DMS79 (cell line): ENCODE data around the gene TSEN15.
"Not testable (repeated sequence)": the region's sequence is repeated elsewhere in the genome, so short reads cannot be mapped to it uniquely, and the experiment has no call there.

Experiments used
- DNase-seq: peaks from one replicate; lab custom pipeline; 2025; lab: John Stamatoyannopoulos, UW

The TSEN15 gene

DNA sequence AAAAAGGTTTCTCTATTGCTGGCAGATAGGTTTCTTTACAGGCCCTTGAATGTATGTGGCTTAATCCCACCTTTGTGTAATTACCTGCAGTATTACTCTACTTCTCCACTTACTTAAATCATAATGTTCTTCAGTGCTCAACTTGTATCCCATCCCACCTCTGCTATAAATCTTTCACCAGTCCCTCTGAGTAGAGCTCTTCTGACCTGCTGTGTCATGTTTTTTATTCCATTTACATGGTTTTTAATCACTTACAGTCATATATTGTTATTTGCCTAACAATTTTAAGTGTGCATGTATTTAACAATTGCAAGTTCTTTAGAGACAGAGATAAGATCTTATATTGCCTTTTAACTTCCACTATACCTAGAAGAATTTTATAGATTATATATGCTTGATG, 2.4 kb downstream of the TSEN15 start:
- no peak for DNase-seq

DNA sequence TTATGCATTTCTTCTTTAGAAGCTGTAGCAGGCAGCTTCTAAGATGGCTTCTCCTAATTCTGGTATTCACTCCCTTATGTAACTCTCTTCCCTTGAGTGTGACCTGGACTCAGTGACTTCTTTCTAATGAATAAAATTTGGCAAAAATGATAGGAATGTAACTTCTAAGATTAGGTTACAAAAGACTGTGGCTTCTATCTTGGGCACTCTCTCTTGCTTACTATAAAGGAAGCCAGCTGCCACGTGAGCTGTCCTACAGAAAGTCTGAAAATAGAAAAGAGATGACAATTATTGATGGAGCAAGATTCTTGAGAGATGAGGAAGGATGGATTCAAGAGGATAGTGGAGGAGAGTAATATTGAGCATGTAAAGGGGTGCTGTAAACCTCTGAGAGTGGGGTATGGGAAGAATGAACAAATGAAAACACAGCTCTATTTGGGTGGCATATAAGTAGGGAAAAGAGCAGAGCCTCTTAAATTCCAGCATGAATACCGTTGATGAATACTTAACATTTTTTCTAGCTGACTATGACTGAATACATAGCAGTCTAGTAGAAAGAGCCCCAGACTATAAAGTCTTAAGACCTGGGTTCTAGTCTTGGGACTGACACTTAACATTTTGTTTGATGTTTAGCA, 5.5 kb downstream of the TSEN15 start:
- no peak for DNase-seq

DNA sequence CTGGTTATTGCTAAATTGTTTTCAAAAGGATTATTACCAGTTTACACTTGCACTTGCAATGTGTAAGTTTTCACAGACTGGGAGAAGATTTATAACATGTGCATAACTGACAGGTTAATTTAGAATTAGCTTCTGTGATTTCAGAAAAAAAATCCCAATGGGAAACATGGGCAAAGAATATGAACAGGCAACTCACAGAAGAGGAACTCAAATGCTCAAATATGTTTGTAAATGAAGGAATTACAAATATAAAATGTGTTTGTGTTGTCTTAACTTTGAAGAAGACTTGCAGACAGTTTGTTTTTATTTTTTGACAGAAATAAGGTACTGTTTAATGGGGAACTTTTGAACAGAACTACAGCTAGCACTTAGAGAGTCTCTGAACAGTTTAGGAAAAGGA, 8.4 kb downstream of the TSEN15 start:
- DNase-seq: no peak

DNA sequence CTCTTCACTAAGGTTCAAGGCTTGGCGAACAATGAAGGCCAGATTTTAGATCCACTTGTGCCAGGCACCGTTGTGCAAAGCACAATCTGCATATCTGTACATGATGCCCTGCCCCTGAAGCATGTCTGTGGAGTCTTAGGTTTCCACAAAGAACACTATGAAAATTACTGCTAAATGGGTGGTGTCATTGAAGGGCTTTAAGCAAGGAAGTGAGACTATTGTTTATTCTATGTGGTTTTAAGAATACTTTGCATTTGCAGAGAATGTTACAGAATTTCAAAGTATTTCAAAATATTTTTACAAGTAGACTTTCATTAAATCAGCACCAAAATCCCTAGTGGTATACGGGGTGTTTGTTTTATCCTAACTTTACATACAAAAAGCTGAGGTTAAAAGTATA, 8.8 kb downstream of the TSEN15 start:
- no peak for DNase-seq

DNA sequence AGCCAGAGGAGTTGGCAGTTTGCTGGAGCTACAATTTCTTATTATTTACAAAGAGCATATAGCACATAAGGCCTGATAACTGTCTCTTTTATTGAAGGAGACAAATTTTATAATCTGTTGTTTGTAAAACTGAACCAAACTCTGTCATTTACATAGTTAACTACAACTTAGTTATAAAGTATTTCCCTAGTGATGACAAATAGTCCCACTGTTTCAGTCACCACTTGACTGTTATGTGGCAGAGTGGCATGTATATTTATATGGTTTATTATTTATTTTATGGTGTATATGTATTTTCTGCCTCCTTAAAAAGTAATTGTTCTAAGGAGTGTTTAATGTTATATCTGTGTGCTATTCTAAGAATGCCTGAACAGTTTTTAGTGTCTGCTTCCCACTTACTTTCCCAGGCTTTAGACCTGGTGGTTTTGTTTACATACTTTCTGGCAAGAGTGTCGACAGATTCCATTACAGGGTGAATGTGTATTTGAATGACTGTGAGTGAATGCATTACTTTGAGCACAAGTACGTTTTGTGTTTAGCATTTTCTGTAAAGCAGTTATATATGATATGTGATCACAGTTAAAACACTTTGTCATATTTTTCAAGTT, 10.0 kb downstream of the TSEN15 start:
- DNase-seq: no peak

DNA sequence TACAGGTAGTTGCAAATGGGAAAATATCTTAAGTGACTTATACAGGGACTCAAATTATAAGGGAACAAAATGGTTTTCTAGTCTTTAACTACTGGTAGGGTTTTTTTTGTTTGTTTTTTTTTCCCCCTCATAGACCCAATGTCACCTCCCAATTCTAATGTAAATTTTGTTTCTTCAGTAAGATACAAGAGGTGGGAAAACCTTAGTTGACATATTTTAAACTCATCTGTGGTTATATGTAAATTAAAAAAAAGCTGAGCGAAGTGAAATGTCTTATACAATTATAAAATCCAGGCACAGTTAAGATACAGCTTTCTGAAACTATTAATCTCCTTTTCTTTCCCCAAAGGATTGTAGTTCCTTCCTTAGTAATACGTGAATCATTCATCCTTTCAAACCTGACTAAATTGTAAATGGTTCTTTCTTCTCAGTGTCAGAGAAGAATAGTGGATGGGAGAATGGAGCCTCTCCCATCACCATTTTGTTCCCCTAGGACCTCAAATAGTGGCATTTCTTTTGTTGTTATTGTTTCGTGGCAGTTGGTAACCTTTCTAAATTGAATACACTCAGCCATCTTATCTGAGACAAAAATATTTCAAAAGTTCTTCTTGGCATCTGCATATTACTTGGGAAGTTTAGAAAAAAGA, 11.2 kb downstream of the TSEN15 start:
- DNase-seq: no peak

DNA sequence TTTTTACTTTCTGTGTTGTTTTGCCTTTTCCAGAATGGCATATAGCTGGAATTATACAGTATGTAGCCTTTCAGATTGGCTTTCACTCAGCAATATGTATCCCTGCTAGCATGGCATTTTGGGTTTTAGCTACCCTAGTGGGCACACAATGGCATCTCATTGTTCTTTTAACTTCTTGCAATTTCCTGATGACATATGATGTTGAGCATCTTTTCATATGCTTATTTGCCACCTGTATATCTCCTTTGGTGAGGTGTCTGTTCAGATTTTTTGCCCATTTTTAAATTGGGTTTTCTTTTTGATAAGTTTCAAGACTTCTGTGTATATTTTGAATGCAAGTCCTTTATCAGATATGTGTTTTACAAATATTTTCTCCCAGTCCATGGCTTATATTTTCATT, 14.0 kb downstream of the TSEN15 start:
- no peak for DNase-seq

DNA sequence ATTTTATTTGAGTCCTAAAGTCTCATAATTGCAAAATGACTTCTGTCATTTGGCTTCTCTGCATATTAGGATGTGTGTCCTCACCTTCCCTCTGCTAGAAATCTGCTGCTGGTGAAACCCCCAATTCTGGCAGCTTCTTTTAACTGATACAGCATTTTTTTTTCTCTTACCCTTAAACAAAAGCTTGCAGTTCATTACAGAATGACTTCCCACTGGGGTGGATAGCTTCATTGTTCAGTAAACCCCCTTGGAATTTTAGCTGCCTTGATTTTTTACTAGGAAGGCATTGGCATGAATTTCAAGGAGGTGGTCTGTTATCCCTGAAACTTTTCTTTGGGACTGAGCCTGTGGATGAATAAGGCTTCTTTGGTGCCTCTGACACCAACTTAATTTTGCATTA, 16.8 kb downstream of the TSEN15 start:
- no peak for DNase-seq

DNA sequence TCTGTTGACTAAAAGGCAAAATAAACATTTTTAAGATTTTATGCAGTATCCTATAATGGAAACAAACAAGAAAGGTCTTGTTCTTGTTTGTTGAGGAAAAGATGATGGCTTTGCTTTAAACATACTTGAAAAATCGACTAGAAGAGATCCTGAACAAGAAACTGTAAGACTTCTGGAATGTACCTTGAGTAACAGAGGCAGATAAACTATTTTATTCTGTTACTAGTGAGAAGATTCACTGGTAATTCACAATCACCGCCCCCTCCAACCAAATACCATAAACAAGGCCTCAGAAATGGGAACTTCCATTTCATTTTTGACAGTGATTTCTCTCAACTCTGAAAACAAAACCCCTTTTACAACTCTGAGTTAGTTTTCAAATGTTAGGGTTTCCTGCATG, 18.1 kb downstream of the TSEN15 start:
- DNase-seq: no peak

DNA sequence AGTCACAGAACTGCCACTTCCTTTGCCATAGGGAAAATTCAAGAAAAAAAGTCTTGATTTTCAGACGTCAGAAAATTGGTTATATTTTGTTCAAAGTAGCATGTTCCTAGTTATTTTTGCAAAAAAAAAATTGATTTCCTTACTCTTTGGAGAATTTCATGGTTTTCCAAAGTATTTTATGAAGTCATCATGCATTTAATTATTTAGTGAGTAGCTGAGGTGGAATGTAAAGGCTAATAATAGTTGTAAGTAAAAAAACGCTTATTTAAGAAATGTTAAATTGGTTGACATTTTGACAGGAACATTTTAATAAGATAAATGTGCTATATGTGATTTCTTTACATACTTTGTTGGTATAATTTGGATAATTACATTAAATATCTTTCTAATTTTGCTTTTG, 20.8 kb downstream of the TSEN15 start:
- no peak for DNase-seq

DNA sequence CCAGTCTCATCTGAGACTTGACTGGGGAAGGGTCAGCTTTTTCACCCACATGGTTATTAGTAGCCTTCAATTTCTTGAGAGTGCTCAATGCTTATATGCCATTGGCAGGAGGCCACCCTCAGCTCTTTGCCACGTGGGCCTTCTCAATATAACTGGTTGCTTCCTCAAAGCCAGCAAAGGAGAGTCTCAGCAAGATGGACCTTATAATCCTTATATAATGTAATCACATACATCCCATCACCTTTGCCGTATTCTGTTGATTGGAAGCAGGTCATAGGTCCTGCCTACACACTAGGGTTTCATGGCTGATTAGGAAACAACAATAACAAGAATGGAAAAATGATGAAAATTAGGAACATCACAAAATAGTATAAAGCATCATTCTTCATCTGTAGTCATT, 22.9 kb downstream of the TSEN15 start:
- DNase-seq: no peak

DNA sequence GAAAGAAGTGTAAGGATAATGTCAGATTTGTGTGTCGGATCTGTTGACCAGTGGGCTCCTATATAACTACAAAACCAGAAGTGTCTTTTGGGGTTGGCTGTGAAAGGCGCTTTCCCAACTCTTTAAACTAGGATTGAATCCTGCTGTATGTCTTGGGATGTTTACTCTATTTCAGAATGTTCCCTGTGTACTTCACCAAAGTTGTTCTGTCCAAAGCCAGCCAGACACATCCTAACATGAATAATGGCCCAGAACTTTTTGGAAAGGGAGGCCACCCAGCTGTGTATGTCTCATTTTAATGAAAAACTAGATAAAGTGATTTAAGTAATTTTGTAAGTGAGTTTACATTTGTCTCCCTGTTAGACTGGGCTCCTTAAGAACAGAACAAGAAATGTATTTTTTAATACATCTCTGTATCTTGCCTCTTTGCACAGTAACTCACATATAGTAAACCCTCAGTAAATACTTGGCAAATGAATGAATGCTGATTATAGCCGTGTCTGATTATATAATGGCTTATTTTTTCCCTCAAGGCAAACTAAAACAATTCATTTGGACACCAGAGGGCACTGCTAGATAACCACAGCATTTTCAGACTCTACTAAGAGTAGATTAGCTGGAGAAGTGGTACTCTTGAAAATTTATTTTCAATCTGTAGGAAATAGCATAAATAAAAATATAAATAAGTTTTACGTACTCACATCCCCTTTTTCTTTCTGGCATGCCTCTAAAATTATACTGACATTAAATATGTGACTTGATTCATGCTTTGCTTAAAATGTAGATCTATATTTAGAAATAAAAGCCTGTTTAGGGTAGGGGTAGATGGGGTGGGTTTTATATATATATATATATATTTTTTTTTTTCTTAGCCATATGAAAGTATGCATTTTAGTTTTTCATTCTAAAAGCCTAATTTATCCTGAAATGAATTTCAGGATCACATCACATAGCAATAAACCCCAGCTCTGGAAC, 23.8 kb downstream of the TSEN15 start:
- no peak for DNase-seq

DNA sequence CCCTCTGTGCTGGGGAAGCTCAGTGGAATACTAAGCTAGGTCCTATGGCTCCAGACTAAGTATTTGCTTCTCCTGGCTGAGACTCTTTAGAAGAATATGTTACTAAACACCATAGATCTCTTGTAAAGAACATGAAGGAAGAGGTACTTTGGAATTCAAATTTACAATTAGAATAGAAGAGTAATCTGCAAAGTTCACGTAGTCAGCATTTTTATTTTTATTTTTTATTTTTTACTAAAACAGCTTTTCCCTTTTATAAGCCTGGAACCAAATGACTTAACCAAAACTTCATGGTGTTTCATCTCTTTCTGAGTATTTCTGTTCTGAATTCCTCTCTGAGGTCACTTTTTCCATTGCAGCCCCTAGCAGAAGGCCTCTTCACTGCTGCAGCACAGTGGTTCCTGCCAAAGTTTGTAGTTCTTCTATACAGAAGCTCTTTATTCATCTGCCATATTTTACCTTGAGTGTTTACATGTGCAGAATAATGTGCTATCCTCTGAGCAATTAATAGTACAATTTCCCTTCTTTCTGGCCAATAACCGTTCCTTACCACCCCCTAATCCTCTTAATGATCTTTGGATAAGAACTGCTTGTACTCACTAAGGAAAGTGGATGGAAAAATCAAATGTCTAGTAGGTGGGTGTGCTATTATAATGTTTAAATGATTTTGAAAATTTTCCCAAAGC, 27.2 kb downstream of the TSEN15 start:
- no peak for DNase-seq

DNA sequence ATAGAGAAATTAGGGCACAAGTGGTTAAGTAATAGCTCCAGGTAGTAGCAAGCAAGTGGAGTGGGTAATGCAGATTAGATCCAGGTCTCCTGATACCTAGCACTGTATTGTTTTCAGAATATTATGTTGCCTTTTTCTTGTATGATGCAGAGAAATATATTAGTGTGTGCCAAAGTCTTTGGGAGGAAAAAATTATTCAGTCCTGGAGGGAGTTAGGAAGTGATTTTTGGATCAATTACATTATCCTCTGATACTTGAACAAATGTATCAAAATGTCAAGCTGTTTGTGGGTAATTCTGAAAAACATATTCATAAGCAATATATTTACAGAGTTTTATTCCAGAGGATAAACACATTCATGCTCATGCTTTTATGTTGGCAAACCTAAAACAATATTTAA, 28.8 kb downstream of the TSEN15 start:
- DNase-seq: no peak

DNA sequence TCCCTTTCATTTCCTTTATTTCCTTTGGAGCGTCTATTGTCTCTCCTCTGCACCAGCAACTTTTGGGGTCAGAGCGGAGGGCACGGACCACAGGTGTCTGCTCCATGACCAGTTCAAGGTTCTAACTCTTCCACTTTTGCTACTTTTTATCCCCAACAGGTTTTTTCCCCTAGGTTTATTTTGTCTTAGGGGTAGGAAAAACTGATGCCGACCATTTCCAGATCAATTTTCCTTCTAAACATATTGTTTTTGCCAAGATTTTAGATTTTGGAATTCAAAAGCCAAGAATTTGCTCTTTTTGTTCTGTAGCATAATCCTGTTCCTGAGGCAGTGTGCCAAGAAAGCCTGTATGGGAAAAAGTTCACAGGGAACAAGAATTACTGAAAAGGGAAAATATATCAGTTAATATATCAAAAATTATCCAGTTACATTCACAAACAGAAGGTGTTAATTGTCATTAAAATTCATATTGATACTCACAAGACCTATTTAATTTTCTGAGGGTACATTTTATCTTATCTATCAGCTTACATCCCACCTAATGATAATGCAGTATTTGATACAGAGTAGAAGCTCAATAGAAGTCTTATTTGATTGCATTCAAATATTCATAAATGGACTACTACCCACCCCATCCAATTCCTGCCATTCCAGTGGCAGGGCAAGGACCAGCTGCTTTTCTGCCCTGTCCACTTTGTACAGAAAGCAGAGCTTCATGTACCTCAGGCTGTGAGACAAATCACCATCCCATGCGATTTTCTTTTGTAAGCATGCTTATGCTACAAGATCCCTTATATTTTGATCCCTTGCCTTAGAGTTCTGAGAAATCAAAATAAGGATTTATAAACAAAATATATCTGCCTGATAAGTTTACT, 31.2 kb downstream of the TSEN15 start:
- DNase-seq: no peak

DNA sequence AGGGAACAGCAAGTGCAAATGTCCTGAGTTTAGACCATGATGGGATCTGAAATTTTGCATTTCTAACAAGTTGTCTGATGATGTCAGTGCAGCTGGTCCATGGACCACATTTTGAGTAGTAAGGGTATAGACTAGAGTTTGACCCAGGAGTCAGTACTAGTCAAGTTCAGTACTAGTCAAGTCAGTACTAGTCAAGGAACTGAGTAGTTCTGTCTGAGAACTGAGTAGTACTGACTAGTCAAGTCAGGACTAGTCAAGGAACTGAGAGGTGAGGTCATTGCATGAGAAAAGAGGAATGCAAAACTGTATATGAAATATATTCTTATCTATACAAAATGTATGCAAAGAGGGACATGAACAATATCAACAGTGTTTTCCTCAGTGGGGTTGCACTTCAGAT, 34.1 kb downstream of the TSEN15 start:
- DNase-seq: no peak

DNA sequence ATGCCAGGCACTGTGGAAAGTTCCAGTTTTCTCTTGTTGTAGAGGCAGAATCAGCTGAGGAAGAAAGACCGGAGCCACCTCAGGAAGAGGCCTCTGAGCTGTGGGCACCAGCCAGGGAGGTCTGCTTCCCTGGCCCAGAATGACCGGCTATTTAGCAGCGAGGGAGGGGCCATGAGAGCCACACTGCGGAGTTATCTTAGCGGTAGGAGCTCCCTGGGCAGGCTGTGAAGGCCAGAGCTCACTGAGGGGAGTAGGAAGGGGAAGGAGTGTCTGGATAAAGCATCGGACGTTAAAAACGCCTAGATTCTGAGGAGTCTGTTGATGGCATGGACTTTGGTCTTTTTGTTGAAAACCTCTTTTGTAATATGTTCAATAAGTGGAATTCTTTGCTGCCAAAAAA, 36.5 kb downstream of the TSEN15 start:
- DNase-seq: no peak

DNA sequence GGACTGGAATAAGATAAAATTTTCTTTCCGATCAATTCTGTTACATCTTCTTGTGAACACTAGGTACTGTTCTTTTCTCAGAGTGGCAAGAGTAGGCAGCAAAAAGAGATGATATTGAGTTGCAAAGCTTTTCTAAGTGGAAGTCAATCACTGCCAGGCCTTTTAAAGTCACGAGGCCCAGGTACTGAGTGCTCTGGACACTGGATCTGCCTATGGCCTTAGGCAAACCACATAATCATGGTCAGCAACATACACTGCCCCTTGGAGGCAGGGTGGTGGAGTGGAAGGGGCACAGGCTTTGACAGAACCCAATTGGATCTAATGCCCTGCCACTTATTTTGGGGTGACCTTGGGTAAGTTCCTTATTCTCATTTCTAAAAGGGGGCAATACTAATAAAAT, 41.5 kb downstream of the TSEN15 start:
- no peak for DNase-seq

DNA sequence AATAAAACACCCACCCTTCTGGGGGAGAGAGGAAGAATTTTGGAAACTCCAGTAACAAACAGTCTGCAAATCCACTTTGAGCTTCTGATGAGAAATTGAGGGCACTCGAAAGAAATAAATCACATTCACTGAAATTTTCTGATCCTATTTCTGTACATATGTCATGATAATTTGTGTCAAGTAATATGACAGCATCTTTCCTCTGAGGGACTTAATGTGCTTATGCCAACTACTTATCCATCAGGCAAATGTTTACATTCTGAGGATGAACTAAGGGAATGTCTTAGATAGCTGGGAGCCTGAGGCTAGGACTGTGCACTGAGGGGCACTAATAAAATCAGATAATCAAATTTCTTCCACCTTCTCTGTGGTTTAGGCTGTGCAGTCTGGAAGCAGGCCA, 44.5 kb downstream of the TSEN15 start:
- no peak for DNase-seq

DNA sequence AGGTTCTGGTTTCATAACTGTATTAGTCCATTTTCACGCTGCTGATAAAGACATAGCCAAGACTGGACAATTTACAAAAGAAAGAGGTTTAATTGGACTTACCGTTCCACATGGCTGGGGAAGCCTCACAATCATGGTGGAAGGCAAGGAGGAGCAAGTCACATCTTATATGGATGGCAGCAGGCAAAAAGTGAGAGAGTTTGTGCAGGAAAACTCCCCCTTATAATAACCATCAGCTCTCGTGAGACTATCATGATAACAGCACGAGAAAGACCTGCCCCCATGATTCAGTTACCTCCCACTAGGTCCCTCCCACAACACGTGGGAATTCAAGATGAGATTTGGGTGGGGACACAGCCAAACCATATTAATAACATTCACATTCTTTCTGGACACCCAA, 45.0 kb downstream of the TSEN15 start:
- not testable (repeated sequence) for DNase-seq

DNA sequence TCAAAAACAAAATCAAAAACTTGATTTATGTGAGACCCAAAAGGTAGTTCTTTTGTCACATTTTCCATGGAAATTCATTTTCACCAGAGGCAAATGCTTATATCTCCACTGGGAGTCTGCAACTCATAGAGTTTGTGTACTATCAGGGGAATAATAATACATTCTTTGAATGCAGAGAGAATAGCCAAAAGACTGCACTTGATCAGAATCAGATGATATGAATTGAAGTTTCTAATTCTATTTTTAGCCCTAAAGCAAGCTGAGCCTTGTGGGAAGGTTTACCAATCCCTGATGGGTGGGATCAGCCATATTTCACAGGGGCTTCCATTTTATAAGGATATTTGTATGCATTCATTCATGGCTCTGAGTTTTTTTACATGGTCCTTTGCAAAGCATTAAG, 49.6 kb downstream of the TSEN15 start:
- no peak for DNase-seq
